ENCODE measurements around the gene FAM228B. TPM values are rescaled to one million over a fixed set of nuclear protein-coding genes. Genes with fewer than 3 reads are reported as not detected.
"Not testable (repeated sequence)": the region's sequence is repeated elsewhere in the genome, so short reads cannot be mapped to it uniquely, and the experiment has no call there.

Gene FAM228B
- total RNA-seq, 2 donors from 2014 or later: 17.7 to 20.6 TPM

DNA sequence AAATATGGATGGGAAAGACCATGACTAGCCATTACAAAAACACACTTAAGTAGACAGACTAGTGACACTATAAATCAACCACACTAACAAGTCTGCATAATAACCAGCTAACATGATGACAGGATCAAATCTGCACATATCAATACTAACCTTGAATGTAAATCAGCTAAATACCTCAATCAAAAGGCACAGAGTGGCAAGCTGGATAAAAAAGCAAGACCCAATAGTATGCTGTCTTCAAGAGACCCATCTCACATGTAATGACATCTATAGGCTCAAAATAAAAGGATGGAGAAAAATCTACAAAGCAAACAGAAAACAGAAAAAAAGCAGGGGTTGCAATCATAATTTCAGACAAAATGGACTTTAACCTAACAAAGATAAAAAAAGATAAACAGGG lies 16.5 kb upstream of the FAM228B start:
- no peaks in the 10 kb centered on the region for H3K4me1 ChIP-seq (replicated peaks)
- no peaks in the 10 kb centered on the region for H3K9me3 ChIP-seq
- H3K27ac ChIP-seq: no peak overlapping the region
- H3K4me3 ChIP-seq: no peak overlapping the region
- H3K27me3 ChIP-seq (replicated peaks; ENCODE audit: insufficient read depth): no peaks in the 10 kb centered on the region
- TF ChIP-seq, protein P1, sequence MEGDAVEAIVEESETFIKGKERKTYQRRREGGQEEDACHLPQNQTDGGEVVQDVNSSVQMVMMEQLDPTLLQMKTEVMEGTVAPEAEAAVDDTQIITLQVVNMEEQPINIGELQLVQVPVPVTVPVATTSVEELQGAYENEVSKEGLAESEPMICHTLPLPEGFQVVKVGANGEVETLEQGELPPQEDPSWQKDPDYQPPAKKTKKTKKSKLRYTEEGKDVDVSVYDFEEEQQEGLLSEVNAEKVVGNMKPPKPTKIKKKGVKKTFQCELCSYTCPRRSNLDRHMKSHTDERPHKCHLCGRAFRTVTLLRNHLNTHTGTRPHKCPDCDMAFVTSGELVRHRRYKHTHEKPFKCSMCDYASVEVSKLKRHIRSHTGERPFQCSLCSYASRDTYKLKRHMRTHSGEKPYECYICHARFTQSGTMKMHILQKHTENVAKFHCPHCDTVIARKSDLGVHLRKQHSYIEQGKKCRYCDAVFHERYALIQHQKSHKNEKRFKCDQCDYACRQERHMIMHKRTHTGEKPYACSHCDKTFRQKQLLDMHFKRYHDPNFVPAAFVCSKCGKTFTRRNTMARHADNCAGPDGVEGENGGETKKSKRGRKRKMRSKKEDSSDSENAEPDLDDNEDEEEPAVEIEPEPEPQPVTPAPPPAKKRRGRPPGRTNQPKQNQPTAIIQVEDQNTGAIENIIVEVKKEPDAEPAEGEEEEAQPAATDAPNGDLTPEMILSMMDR (IDR thresholded peaks at IDR 0.05): no peak
- TF ChIP-seq POLR2AphosphoS5 (IDR thresholded peaks at IDR 0.05): no peak
- no peak for TF ChIP-seq POLR2A (IDR thresholded peaks at IDR 0.05)
- intact Hi-C loops (cut with DNase I): no loop called here
- DNase-seq (ENCODE audit: low spot score): no peak
- no peaks in the 10 kb centered on the region for H3K36me3 ChIP-seq

DNA sequence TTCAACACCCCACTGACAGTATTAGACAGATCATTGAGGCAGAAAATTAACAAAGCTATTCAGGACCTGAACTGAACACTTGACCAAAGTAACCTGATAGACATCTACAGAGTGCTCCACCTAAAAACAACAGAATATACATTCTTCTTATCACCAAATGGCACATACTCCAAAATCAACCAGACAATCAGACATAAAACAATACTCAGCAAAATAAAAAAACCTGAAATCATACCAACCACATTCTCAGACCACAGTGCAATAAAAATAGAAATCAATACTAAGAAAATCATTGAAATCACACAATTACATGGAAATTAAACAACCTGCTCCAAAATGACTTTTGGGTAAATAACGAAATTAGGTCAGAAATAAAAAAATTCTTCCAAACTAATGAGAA lies 15.9 kb upstream of the FAM228B start:
- no peaks in the 10 kb centered on the region for H3K27me3 ChIP-seq (replicated peaks; ENCODE audit: insufficient read depth)
- intact Hi-C loops (cut with DNase I): no loop called here
- no peaks in the 10 kb centered on the region for H3K4me1 ChIP-seq (replicated peaks)
- WGBS: 97% methylated on average over 1 of the region's 1 CpG
- DNase-seq (ENCODE audit: low spot score): no peak
- H3K27ac ChIP-seq: no peak overlapping the region
- no peak for TF ChIP-seq POLR2AphosphoS5 (IDR thresholded peaks at IDR 0.05)
- no peak for TF ChIP-seq POLR2A (IDR thresholded peaks at IDR 0.05)
- TF ChIP-seq, protein P1 (IDR thresholded peaks at IDR 0.05): no peak
- no peak overlapping the region for H3K4me3 ChIP-seq
- H3K36me3 ChIP-seq: no peaks in the 10 kb centered on the region
- H3K9me3 ChIP-seq: no peaks in the 10 kb centered on the region

DNA sequence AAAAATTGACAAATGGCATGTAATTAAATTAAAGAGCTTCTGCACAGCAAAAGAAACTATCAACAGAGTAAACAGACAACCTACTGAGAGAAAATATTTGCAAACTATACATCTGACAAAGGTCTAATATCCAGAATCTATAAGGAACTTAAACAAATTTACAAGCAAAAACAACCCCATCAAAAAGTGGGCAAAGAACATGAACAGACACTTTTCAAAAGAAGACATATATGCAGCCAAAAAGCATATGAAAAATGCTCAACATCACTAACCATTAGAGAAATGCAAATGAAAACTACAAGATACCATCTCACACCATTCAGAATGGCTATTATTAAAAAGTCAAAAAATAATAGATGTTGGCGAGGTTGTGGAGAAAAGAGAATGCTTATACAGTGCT lies 13.8 kb upstream of the FAM228B start:
- H3K27me3 ChIP-seq (replicated peaks; ENCODE audit: insufficient read depth); H3K4me1 ChIP-seq (replicated peaks); H3K4me3 ChIP-seq; H3K27ac ChIP-seq; intact Hi-C loops (cut with DNase I); H3K36me3 ChIP-seq; H3K9me3 ChIP-seq; DNase-seq (ENCODE audit: low spot score): not testable (repeated sequence)
- 97% methylated on average over 1 of the region's 1 CpG for WGBS

DNA sequence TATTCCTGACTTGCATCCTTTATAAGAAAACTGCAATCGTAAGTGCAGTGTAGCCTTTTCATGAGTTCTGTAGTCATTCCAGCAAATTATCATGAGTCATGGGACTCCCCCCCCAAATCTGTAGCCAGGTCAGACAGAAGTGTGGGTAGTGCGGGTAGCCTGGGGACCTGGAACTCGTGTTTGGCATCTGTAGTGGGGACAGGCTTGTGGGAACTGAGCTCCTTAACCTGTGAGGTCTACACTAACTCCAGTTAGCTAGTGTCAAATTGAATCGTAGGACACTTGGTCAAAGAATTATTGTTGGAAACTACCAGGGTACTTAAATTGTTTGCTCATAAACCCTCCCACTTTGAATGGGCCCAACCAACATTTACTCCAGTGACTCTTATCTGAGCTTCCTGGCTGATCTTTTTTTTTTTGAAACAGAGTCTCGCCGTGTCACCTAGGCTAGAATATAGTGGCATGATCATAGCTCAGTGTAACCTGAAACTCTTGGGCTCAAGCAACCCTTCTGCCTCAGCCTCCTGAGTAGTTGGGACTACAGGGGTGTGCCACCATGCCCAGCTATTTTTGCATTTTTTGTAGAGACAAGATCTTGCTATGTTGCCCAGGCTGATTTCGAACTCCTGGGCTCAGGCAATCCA lies 12.5 kb upstream of the FAM228B start:
- H3K9me3 ChIP-seq: no peaks in the 10 kb centered on the region
- intact Hi-C loops (cut with DNase I): no loop called here
- no peak overlapping the region for H3K4me3 ChIP-seq
- no peaks in the 10 kb centered on the region for H3K36me3 ChIP-seq
- H3K27ac ChIP-seq: no peak overlapping the region
- TF ChIP-seq POLR2A (IDR thresholded peaks at IDR 0.05) (no peak), POLR2AphosphoS5 (IDR thresholded peaks at IDR 0.05) (no peak)
- TF ChIP-seq, protein P1 (IDR thresholded peaks at IDR 0.05): no peak
- no peaks in the 10 kb centered on the region for H3K4me1 ChIP-seq (replicated peaks)
- no peak for DNase-seq (ENCODE audit: low spot score)
- no peaks in the 10 kb centered on the region for H3K27me3 ChIP-seq (replicated peaks; ENCODE audit: insufficient read depth)
- 87% methylated on average over 7 of the region's 7 CpGs for WGBS

DNA sequence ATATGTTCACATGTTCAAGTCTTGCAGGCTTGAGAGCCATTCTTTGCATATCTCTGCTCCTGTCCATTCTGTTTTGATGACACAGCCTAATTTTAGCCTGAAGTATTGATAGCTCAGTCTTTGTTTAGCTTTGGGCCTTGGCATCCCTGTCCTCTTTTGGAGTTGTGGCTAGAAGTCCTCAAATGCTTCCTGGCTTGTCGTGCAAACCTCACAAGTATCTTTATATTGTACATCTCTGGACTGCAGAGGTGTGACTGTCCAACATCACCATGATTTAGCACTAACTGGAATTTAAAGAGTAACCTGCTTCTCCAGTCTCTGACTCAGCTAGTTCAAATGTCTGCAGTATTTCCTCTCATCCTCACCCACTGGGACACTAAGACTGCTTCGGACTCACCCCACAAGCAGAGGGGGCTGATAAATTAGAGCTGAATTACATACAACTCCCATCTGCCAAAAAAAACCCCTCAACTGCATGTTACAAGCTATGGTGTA lies 11.8 kb upstream of the FAM228B start:
- no peak overlapping the region for H3K4me3 ChIP-seq
- TF ChIP-seq, protein P1 (IDR thresholded peaks at IDR 0.05): no peak
- no peak for TF ChIP-seq POLR2A (IDR thresholded peaks at IDR 0.05)
- no peak for TF ChIP-seq POLR2AphosphoS5 (IDR thresholded peaks at IDR 0.05)
- no peaks in the 10 kb centered on the region for H3K27me3 ChIP-seq (replicated peaks; ENCODE audit: insufficient read depth)
- no peaks in the 10 kb centered on the region for H3K36me3 ChIP-seq
- intact Hi-C loops (cut with DNase I): no loop called here
- H3K9me3 ChIP-seq: no peaks in the 10 kb centered on the region
- DNase-seq (ENCODE audit: low spot score): no peak
- H3K4me1 ChIP-seq (replicated peaks): no peaks in the 10 kb centered on the region
- 57% methylated on average over 2 of the region's 2 CpGs for WGBS
- no peak overlapping the region for H3K27ac ChIP-seq

Data from prostate gland (tissue), 2 donors.